ENCODE results near the gene CHST1.

Gene CHST1

DNA sequence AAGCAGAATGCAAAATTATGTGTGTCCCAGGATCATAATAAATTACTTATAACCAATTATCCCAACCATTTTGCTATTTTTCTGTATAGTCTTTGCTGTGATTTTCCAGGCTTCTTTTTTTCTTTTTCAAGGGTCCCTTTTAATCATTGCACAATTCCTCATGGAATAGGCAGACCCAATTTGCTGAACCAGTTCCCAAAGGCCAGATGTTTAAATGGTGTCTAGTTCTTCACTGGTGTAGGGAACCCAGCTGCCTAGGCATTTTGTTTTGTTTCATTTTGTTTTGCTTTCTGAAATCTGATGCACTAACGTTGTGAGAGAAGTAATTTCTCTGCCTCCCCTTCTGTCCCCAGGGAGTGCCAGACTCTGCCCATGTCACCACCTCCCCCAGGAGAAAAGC is 60.4 kb downstream of the CHST1 start:
- no peak for DNase-seq (ENCODE audit: insufficient read length, low spot score)
- FAIRE-seq, result no peak
- no peak for TF ChIP-seq POLR2A (IDR thresholded peaks at IDR 0.05; ENCODE audit: low read depth, low read length)

DNA sequence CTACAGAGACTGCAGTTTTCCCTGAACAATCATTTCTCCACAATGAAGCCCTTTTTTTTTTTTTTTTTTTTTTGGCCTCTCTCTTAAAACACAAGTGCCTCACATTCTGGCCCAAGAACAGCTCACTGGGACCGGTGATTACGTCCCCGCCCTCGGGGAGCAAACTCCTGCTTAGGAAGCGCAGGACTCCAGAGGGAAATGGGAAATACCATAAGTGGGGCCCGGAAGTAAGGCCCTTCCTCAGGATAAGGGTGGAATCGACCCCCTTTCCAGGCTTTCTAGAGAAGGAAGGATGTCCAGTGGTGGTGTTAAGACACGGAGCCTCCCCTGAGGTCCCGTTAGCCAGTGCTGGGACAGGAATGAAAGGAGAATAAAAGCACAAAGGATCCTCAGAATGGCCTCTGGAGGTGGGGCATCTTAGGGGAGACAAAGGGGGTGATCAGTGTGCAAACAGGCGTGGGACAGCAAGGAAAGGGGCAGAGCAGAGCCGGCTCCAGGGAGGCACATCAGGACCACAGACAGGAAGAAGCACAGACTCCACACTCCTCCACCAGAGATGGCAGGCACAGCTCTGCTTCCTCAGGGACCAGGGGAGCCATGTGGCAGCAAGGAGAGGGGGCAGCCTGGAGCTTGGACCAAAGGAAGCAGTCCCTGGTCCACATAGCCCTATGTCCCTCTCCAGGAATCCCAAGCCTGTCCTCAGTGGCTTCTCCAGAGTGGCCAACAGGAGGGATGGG is 61.3 kb downstream of the CHST1 start:
- no peak for FAIRE-seq
- no peak for TF ChIP-seq POLR2A (IDR thresholded peaks at IDR 0.05; ENCODE audit: low read depth, low read length)
- no peak for DNase-seq (ENCODE audit: insufficient read length, low spot score)

DNA sequence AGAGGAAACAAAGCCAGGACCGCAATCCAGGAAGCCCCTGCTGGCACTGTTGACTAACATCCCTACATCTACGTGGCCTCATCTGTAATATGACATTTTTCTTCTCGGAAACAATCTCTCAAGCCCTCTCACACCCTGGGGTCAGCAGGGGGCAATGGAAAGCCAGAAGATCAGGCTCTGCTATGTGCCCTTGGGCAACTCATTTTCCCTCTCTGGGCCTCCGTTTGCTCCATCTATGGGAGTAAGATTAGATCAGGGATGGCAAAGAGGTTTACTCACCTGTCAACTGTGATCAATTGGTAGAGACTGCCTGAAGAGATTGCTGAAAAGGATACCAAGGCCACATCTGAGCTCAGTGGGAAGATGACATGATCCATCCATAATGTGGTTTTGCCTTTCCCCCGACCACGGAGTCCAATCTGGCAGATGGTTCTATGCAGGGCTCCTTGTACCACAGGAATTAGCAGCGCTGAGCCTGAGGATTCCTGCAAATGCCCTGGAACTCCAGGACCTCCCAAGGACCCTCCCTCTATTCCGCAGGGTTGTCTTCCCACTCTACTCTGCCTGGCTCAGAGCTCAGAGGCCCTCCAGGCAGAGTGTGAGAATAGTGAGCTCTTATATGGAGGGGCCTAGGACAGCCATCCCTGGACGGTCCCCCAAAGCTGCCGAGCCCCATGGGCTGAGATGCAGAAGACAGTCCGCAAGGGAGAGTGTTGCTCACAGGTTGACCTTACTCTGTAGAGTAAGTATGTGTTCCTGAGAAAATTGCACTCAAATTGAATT is 66.1 kb downstream of the CHST1 start:
- no peak for TF ChIP-seq POLR2A (IDR thresholded peaks at IDR 0.05; ENCODE audit: low read depth, low read length)
- FAIRE-seq (no peak), DNase-seq (ENCODE audit: insufficient read length, low spot score) (no peak)

All from H54 (cell line).